ENCODE measurements around the gene MRPL4.

The MRPL4 gene

DNA sequence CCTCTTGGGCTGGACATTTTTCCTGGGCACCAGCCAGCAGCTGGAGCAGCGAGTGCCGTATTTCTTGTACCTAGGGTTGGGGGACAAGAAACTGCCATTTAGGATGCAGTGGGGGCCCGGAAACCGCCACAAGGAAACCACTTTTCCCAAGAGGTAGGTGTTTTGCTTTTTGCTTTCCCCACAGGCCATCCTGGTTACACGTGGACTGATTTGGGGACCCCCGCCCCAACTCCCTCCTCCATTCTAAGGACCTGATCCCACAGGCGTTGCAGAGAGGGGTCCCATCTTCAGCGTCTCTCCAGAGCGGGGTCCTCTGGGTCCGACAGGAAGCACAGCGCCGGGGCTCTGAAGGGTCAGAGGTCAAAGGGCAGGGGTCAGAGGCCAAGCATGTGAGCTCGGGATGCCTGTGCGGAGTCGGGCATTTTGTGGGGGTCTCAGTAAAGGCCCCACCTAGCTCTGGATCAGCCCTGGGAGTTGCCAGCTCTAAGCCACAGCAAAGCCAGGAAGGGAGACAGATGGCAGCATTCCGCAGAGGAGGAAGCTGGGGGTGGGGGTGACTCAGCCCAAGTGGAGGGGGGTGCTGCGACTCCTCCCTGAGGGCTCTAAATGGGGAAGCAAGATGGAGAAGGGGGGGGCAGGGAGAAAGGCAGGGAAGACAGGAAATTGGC is 53.3 kb downstream of the MRPL4 start:
- Histone ChIP-seq H3K36me3 (ENCODE audit: control insufficient read depth, insufficient read depth, low read length) (peaks cover 5% of the 10 kb centered on the region; the same call in 1 of the 2 replicates), H3K27me3 (ENCODE audit: control insufficient read depth, insufficient read depth, low read length) (no peaks in the 10 kb centered on the region), H3K9ac (ENCODE audit: low read depth, low read length) (no peak overlapping the region), H3K27ac (ENCODE audit: low read depth, low read length) (no peak overlapping the region), H3K4me1 (ENCODE audit: control insufficient read depth, insufficient read depth, low read length) (no peaks in the 10 kb centered on the region), H3K9me3 (ENCODE audit: control insufficient read depth, insufficient read depth, low read length) (no peaks in the 10 kb centered on the region), H3K4me3 (ENCODE audit: low read depth, low read length) (no peak overlapping the region)

DNA sequence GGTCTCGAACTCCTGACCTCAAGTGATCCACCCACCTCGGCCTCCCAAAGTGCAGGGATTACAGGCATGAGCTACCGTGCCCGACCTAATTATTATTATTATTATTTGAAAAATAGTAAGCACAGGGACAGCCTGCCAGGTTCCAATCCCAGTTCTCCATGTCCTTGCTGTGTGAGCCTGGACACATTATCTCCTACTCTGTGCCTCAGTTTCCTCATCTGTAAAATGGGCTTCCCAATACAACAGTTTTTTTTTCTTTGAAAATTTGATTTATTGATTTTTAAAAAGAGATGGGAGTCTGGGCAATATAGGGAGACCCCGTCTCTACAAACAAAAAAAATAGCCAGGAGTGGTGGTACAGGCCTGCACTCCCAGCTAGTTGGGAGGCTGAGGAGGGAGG is 54.3 kb downstream of the MRPL4 start:
- no peaks in the 10 kb centered on the region for H3K27me3 ChIP-seq (ENCODE audit: control insufficient read depth, insufficient read depth, low read length)
- H3K9ac ChIP-seq (ENCODE audit: low read depth, low read length) = no peak overlapping the region
- H3K4me3 ChIP-seq (ENCODE audit: low read depth, low read length) = no peak overlapping the region
- no peak overlapping the region for H3K27ac ChIP-seq (ENCODE audit: low read depth, low read length)
- H3K9me3 ChIP-seq (ENCODE audit: control insufficient read depth, insufficient read depth, low read length) = no peaks in the 10 kb centered on the region
- no peaks in the 10 kb centered on the region for H3K4me1 ChIP-seq (ENCODE audit: control insufficient read depth, insufficient read depth, low read length)
- peaks cover 12% of the 10 kb centered on the region; the same call in 1 of the 2 replicates for H3K36me3 ChIP-seq (ENCODE audit: control insufficient read depth, insufficient read depth, low read length)

GRCh38 chr19:10309423-10309822 is 57.4 kb downstream of the MRPL4 start, which contains the start of gene ZGLP1:
ZGLP1 (minus strand) TSS chr19:10309815.
- Histone ChIP-seq H3K9ac (ENCODE audit: low read depth, low read length) (no peak within 1 kb of the TSS), H3K9me3 (ENCODE audit: control insufficient read depth, insufficient read depth, low read length) (no peaks in the 10 kb centered on the region), H3K4me1 (ENCODE audit: control insufficient read depth, insufficient read depth, low read length) (no peaks in the 10 kb centered on the region), H3K27ac (ENCODE audit: low read depth, low read length) (no peak within 1 kb of the TSS), H3K27me3 (ENCODE audit: control insufficient read depth, insufficient read depth, low read length) (no peaks in the 10 kb centered on the region), H3K4me3 (ENCODE audit: low read depth, low read length) (no peak within 1 kb of the TSS), H3K36me3 (ENCODE audit: control insufficient read depth, insufficient read depth, low read length) (peaks cover 17% of the 10 kb centered on the region; the same call in 1 of the 2 replicates)

Data from HUES48 (cell line).